Stimulated activated CD4-positive, alpha-beta T cell treated with anti-CD3 and anti-CD28 coated beads, Interleukin-4, amount 100 ng/mL, for 4 hours (primary cell): ENCODE results near the gene IGSF9.
A peak's percentile ranks its signal among the peaks of the same experiment; 100 is the strongest.

Experiments used
- DNase-seq, 2 experiments: peaks; one replicate each; pipeline ENCODE4 v3.0.0-alpha.2; 2020

Gene IGSF9

DNA sequence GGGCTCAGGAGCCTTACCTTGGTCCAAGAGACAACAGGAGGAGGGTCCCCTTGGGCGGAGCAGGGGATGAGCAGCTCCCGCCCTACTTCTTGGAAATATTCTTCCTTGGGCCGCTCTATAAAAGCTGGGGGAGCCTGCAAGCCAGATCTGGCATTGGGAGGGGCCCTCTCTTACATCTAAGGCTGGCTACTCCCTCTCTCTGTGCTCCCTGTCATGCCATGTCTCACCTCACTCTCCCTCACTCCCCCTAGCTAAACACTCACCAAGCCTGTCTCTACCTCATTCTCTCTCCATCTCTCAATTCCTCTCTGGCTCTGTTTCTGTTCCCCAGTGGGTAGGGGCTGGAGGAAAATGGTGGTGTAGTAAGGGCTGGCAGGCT lies 13.6 kb downstream of the IGSF9 start:
- no peak for DNase-seq

- no peak for DNase-seq
Measured at GRCh38 chr1:159931101-159931794, 14.2 kb downstream of the IGSF9 start.

GRCh38 chr1:159930634-159931033 lies 14.8 kb downstream of the IGSF9 start:
- no peak for DNase-seq

- DNase-seq = no peak
Measured at GRCh38 chr1:159930216-159930615, 15.2 kb downstream of the IGSF9 start.

- no peak for DNase-seq
Measured at GRCh38 chr1:159929155-159930051, 16.0 kb downstream of the IGSF9 start.

DNA sequence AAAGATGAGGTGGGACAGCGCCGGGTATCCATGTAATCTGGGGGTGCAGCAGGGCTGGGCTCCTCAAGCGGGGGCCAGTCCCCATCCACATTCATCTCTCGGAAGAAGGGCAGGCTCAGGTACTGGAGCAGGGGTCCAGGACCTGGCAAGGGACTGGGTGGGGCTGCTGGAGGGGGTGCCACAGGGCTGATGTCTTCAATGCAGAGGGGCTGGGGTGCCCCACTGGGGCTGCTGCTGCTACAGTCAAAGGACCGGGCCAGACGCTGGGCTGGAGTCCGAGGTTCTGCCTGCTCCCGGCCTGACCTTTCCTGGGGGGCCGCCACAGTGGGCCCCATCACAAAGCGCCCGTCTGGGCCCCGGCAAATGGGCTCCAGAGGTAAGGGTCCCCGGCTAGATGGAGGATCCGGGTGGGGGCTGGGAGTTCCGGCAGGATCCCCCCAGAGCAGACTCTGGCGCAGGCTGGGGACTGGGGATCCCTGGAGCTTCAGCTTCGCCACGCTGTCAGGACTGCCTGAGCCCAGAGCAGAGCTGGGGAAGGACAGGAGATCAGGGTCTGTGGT lies 16.8 kb downstream of the IGSF9 start:
- DNase-seq = no peak

DNA sequence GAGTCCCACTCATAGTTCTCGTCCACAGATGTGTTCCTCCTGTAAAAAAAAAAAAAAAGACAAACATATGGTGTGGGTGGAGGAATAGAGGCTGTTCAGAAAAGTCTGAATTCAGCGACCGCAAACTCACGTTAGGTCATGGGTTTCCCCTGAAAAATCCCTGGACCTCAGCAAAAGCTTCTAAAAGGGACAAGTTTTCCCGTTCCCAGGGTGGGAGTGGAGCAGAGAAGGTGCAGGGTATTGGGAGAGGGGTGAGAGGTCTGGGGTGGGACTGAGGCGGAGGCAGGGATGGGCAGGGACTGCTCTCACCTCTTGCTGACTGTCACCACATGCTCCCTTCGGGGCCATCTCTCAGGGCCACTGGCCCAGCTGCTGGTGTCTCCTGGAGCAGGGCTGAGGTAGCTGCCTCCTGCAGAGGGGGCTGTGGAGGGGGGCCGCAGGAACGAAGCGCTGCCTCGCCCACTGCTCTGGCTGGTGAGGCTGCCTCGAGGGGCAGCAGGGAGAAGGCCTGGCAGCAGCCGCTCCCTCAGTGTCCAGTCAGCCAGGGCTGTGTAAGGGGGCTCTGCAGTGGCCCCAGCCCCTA lies 17.5 kb downstream of the IGSF9 start:
- DNase-seq = no peak

DNA sequence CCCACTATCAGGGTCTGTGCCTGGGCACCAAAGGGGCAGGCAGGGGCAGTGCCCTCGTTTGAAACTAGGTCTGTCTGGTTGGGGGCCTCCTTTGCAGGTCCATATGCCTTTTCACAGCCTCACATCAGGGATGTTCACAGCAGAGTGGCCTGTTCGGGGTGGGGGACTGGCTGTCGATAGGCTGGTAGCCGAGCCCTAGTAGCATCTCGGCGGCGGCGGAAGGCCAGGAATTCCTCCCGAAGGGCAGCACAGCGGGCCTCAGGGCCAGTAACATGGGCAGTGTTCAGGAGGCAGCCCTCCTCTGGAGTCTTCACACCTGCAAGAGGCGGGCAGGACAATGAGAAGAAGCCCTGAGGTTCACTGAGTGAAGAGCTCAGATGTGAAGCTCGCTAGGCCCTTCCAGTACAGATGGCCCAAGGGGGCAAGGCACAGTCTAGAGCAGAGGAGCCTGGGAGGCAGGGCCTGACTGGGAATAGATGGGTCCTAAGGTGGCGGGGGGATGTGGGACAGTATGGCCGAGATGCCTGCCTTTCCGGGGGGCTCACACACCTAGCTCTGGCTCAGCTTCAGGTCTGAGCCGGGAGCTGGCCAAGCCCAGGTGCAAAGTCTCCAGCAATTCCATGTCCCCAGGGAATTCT lies 18.1 kb downstream of the IGSF9 start:
- DNase-seq = no peak

GRCh38 chr1:159925719-159926078 lies 19.7 kb downstream of the IGSF9 start:
- no peak for DNase-seq

- peak; percentile 87 to 91 for DNase-seq
Measured at GRCh38 chr1:159924791-159925718, 20.4 kb downstream of the IGSF9 start, which contains the start of gene TAGLN2. TSS of gene TAGLN2 (minus strand) at chr1:159925507. CDS start at chr1:159920509, 4,998 bp downstream.

- DNase-seq = peak; percentile 40 to 53
Measured at GRCh38 chr1:159924025-159924790, 21.2 kb downstream of the IGSF9 start.

GRCh38 chr1:159923203-159924024 lies 22.0 kb downstream of the IGSF9 start:
- DNase-seq = peak; percentile 49 to 76

GRCh38 chr1:159922511-159923202 lies 22.8 kb downstream of the IGSF9 start:
- no peak for DNase-seq

GRCh38 chr1:159921700-159922504 lies 23.5 kb downstream of the IGSF9 start:
- no peak for DNase-seq

- DNase-seq = no peak
Measured at GRCh38 chr1:159921251-159921650, 24.2 kb downstream of the IGSF9 start.

GRCh38 chr1:159920651-159921050 lies 24.8 kb downstream of the IGSF9 start:
- DNase-seq = no peak

- DNase-seq = no peak
Measured at GRCh38 chr1:159920202-159920601, 25.2 kb downstream of the IGSF9 start.

- no peak for DNase-seq
Measured at GRCh38 chr1:159919236-159919865, 26.1 kb downstream of the IGSF9 start.
